GM21381 (cell line): Measurements from ENCODE around the gene MAST4.

ENCODE experiments used
- ATAC-seq: cut with Tn5 transposase; IDR thresholded peaks from one replicate; pipeline ENCODE4 v1.9.1; 2021; ENCODE audit warnings: mild to moderate bottlenecking, moderate library complexity; ENCODE audit not compliant: unreplicated experiment

Gene MAST4

DNA sequence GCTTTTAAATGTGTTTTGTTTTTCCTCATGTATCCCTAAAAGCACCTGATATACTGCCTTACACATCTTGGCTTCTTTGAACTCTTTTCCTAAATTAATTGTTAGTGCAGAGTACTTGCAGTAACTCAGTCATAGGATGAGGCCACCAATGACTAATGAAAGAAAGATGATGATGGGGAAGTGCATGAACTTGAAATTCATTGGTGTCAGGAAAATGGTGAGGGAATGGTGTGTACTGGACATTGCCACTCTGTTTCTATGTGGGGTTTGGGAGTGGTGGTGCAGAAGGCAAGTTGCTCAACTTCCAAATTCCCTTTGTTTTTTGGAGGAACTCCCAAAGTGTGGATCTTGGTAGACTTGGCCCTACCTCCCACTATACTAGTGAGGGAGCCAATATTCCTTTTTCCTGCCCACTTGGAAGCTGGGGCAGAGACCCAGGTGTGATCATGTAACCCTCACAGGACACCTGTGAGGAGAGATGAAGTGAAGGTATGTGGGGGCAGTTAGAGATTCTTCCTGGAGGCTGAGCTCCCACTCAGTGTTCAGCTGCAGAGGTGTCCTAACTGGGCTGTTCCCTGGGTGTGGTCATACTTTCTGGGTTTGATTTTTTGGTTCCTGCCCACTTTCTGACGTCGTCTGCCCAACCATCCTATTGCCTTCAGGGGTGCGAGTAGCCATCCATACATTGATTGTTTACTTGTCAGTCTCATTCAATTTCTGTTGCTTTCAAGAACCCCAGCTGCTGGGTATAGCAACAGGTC lies 298.5 kb downstream of the MAST4 start:
- ATAC-seq, result no peak

DNA sequence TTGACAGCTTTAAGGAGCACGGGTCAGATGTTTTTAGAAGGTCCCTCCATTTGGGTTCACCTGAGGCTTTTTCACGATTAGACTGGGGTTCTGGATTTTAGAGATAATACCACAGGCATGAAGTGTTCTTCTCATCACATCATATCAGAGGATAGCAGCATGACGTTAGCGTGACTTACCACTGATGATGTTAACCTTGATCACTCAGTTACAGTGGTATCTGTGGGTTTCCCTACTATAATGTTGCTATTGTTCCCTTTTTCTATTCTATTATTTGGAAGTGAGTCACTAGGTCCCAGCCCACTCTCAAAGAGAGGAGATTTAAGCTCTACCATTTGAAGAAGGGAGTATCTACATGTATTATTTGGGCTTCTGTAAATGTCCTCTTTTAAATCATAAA lies 300.0 kb downstream of the MAST4 start:
- no peak for ATAC-seq

DNA sequence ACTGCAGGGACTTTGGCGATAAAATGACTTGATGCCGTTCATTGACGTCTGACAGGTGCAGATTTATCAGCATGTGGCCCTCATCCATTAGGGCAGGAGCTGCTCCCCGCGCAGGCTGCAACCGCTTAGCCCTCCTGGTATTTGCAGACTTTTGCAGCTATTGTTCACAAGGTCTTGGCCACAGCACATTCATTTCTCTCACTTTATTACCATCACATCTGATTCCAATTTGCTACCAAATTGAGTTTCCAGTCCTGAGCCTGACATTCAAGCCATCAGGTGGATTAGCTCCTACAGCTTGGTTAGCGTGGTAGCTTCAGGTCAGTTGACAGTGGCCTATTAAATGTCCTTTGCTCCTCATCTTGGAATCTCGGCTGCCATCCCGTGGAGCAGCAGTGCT lies 301.2 kb downstream of the MAST4 start:
- no peak for ATAC-seq

DNA sequence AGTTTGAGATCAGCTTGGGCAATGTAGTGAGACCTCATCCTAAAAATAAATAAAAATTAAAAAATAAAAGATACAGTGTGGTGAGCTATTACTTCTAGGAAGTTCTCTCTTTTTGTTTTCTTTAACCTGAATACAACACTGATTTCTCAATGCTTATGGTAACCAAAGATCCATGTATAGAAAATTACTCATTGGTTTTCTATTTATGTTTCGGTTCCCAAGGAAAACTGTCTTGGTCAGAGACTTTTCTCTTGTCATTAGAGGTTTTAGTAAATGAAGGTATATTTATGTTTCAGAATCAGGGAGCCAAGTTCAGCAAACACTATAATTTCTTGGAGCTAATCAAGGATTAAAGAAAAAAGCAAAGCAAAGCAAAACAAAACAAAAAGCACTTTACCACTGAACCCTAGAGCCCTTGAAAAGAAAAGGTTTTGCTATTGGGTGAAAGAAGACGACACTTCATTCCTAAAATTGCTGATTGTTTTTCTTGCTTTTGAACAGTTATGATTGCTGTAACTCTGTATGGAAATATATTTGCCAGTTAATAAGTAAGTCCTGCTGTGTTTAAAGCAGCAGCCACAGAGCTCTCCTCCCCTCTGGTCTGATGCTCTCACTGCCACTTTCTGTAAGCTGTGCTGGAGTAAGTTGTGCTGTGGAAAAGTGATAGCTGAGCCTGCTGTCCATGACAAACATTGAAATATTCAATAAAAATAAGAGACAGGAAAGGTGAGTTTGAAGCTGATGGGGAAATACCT lies 302.2 kb downstream of the MAST4 start:
- ATAC-seq, result no peak

DNA sequence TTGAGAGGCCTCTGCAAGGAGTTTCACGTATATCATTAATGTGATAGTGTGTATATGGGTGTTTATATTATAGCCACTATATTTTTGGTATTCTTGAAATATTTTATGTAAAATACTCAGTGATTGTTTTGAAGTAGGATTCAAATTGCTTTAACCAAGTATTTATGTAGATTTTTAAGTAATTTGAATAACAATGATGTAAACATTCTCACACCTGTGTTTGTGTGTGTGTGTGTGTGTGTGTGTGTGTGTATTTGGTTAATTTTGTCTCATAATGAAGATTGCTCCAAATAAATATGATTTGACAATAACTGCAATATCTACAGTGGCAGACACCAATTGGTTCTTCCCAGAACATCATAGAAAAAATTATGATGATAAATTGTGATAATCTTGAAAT lies 307.0 kb downstream of the MAST4 start:
- ATAC-seq, result no peak

DNA sequence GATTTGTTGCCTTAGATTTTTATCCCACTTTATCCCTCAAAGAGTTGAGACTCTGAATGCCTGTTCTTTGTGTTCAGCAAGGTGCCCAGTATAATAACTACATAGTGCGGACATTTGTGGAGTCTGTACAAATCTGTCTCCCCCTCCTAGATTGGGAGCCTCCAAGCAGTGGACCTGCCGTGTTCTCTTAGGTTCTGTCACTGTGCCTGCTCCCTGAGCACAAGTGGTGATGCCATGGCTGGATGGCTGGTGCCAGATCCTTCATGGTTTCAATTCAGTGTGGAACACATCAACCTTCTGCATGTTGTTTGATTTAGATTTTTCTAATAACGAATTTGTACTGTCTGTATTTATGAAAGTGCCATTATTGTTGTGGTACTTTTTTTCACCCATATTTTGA lies 307.5 kb downstream of the MAST4 start:
- no peak for ATAC-seq

DNA sequence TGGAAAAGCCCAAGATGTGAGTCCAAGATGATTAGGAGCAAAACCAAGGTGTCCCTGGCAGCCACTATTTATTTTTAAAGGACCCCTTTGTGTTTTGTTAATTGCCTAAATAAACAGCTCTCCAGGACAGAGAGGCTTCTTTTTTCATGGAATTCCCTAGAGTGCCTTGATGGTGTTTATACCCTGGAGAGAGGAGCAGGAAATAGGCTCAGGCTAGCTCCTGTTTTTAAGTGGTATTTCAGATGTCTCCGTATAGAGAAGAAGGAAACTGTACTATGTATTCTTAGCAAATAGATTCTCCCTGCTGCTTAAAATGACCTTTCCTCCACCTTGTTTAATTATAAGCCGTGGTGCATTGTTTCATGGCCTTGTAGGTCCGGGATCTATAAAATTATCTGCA lies 308.0 kb downstream of the MAST4 start:
- no peak for ATAC-seq

DNA sequence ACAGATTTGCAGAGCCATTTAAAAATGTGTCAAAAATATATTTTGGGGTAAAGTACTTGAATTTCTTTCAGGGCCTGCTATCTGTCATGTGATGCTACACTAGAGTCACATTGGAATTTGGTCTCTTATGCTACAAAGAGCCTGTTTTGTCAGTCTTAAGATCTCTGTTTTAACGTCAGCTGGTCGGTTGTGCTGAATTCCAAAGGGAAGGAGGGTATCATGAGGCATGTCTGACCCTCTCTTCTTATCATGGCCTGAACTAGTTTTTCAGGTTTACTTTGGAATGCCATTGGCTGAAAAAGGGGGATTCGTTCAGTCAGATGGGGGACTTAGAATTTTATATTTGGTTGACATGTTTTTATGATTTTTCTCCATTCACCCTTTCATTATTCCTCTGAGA lies 309.8 kb downstream of the MAST4 start:
- ATAC-seq, result no peak

DNA sequence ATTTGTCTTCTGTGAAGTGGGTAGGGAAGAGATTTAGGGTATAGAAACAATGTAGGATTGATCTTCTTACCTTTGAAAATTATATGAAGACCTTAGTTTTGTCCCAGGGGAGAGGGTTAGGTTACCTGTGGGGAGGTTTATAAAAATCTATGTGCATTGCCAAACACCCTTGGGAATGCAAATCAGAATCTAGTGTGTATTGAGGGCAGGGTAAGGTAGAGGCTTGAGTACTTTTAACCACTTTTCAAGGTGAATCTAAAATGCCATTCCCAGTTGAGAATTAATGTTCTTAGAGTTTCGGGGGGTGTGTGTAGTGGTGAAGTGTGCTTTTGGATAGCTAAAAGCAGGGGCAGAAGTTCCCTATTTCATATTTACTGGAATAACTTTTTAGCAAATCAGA lies 312.0 kb downstream of the MAST4 start:
- no peak for ATAC-seq

DNA sequence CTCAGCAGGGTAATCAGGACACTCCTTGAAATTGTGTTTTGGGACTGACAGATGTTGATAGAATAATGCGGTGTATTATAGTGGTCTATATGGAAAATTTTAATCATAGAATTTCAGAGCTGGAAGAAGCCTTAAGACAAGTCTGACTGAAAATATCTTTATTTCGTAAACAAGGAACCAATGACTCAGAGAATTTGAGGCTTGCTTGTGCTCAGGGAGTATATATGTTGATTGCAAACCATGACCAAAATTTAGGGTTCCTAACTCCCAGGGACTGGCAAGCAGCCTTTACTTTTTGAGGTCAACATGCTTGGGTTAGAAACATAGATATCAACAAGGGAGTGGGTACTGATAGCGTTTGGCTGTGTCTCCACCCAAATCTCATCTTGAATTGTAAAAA lies 313.2 kb downstream of the MAST4 start:
- no peak for ATAC-seq

DNA sequence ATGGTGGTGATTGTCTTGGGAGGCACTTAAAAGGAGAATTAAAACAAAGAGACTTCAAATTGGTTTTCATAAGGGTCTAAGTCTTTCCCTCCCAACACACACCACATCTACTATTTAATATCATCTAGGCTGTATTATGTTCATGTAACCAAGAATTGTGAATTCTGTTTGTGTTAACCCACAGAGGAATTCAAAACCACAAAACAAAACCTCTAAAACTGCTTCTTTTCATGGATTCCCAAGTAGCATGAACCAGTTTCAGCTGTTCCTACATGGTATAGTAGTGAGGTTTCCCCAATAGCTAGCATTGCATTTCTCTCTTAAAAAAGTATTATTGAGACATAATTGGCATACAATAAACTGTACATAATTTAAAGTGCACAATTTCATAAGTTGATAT lies 316.6 kb downstream of the MAST4 start:
- ATAC-seq, result no peak

DNA sequence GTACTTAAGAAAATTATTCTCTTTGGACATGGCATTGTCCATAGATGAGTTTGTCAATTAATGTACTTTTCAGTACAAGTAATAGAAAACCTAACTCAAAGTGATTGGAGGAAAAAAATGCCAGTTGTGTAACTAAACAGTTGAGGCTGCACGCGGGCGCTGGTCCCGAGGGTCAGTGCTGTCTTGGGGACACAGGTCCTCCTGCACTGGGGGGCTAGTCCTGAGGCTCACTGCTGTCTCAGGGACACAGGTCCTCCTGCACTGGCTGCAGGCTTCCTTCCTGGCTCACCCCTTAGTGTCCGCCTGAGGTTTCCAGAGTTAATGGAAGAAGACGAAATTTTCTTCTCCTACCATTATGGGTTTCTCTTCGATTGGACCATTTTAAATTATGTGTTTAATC lies 319.3 kb downstream of the MAST4 start:
- no peak for ATAC-seq

DNA sequence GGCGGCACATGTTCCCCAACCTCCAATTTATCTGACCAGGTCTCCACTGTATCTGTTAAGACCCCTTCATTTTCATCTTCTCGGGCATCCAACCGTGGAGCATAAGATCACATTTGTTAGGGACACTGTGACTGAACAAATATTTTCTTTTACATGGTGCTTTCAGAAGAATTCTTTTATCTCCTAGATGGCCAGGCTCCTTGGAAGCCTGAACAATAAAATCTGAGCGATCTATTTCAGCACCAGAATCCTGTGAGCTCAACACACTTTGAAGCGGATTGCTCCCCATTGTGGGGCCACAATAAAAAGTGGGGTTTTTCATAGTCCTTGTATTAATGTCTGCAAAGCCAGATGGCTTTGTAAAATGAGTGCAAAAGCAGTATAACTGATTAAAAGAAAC lies 326.7 kb downstream of the MAST4 start:
- ATAC-seq, result no peak

DNA sequence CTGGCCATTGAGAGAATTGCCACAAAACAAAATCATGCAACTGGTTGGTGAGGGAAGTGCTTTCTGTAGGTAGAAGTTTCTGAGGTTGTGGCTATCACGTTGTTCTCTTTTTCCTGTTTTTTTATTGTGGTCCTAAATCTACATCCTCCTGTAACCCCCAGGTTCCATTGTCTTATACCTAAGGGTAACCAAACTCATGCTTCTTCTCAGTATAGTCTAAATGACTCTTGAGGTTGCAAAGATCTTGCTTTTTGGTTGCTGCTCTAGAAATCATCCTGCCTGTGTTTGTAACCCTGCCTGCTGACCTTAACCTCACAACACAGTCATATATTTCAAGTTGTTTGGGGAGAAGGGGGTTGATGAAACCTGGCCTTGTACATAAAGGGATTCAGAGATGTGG lies 327.3 kb downstream of the MAST4 start:
- ATAC-seq, result no peak

DNA sequence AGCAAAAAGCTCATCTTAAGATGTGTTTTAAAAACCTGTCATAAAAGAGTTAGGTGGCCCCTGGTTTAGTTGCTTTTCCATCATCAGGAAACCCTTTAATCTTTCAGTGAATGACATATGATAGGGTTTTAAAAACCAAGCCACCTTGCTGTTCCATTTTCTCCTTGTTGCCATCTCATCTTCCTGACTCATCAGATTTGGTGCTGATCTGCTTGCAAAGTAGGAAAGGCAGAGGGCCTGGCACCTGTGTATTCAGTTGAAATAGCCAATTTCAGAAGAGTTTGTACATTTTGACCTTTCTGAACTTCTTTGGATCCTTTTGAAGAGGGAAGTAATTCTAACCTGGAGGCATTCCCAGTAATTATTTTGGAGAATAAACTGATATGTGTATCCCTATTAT lies 327.7 kb downstream of the MAST4 start:
- ATAC-seq, result no peak

DNA sequence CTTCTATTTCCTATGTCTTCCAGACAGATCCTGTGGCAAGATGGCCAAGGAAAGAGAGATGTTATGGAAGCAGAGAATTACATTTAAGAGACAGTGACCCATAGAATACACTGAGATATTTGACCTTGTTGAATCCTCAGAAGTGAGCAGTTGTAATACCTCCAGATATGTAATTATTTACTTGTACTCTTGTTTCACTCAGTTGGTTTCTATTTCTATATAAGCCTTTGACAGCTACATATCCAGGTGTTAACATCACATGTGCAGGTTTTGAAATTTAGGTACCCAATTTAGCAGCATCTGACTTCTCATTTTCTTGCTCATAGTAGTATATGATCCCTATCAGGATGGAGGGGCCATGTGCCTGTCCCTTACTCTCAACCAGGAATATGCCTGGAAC lies 330.9 kb downstream of the MAST4 start:
- ATAC-seq, result no peak

DNA sequence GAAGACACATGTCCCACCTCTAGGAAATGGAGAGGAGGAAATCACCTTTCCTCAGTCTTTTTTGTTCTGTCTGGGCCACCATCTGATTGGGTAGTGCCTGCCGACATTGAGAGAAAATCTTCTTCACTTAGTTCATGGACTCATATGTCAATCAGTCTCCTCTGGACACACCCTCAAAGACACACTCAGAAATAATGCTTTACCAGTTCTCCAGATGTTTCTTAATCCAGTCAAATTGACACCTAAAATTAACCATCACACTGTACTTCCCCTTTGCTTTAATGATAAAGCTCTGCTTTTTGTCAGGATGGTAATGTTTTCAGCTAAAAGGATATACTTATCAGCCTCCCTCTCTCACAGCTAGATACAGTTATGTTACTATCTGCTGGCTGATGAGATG lies 333.1 kb downstream of the MAST4 start:
- ATAC-seq, result no peak

DNA sequence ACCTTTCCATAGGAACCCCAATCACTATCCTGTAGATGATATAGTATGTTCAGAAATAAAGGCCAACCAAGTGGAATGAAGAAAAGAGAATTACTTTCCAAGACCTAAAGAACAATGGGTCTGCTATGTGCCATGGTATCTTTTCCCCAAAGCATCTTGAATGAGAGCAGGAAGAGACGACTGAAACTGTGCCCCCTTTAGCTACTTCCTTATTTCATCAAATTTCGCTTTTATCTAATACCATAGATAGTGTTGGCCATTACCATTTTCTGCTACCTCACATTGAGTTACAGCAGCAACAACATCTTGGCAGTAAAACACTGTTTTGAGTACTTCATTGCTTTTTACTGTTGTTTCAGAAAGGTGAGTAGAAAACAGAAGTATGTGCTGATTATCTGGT lies 333.8 kb downstream of the MAST4 start:
- no peak for ATAC-seq

DNA sequence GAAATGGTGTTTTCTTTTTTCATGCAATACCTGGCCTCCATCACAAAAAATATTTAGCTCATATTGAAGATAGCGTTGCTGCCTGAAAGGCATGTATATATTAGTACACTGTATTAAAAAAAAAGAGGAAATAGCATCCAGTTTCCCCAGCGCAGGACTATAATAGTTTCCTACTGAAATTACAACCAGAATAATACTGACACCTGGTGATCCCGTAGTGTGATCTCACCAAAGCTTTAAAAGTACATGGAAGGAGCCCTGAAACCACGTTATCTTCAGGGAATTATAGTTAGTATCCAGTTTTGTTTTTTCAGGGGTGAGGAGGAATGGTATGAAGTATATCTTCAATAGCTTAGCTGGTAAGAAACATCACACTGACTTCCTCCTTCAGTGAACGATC lies 335.5 kb downstream of the MAST4 start:
- no peak for ATAC-seq

DNA sequence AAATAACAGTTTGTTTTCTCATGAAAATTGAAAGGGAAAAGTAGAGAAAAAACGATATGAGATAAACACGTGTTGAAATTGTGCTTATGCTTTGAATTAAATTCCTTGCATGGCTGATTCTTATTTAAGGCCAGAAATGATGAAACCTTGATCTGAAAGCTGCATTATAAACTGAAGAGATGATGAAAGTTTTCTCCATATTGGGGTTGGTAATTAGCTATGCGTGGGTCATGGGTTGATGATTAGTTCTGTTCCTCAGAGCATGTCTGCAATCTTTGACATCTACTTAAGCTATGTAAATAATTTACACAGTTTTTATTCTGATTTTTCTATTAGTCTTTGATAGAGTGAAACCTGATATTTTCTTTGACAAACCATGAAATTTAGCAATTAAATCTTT lies 336.3 kb downstream of the MAST4 start:
- no peak for ATAC-seq

DNA sequence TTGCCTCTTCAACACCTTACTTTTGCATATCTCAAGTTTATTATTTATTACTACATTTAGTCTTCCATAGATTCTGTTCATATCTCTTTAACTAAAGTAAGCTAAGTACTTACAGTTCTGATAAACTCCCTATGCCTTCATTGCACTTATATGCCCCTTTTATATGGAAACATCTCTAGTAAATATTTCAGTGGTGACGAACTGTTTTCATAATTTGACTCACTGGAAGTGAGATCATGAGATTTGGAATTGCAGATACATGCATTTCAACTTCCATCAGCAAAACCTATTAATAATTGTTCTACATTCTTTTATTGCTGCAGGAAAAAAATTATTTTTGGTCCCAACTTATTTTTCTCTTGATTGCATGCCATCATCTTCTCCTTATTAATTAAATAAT lies 336.9 kb downstream of the MAST4 start:
- ATAC-seq, result no peak

DNA sequence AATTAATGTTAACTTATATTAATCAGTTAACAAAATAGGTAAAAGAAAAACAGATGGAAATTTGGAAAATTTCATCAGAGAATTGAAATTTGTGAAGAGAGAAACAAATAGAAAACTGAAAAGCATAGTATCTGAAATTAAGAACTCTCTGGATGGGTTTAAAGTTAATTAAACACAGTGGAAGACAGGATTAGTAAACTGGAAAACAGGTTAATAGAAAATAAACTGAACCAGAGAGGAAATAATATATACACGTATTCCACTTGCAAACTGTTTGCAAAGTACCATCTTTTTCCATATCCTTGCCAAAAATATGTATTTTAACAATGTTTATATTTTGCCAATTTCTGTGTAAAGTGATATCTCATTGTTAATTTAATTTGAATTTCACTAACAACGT lies 342.9 kb downstream of the MAST4 start:
- no peak for ATAC-seq
